PC-3 (cell line): ENCODE measurements around the gene SFRP2. TPM values are rescaled to one million over a fixed set of nuclear protein-coding genes. Genes with fewer than 3 reads are reported as not detected.

ENCODE experiments used
- ATAC-seq: fragments of 200-7000 bp; cut with Tn5 transposase; 2 replicates; pipeline ENCODE4 v1.9.1; 2020; ENCODE audit warnings: mild to moderate bottlenecking, moderate library complexity
- BruUV-seq: library from RNA; stranded (reverse); fragments of 400-500 nt; replicated peaks from 2 replicates; lab custom pipeline; 2021; lab: Mats Ljungman, UMichigan
- CTCF ChIA-PET: fragments of 300-600 bp; sonication (Branson Sonifier 250); formaldehyde crosslinking; loops from one replicate; lab custom pipeline; 2022; ENCODE audit warnings: antibody characterized with exemption; lab: Charles Lee
- POLR2A ChIA-PET: fragments of 300-600 bp; sonication (Branson Sonifier 250); formaldehyde crosslinking; loops from one replicate; lab custom pipeline; 2022; ENCODE audit warnings: antibody characterized with exemption; ENCODE audit not compliant: unreplicated experiment; lab: Charles Lee
- DNase-seq: peaks from one replicate; pipeline ENCODE4 v3.0.0-alpha.2; 2015
- H2AFZ ChIP-seq: fragments of 300-600 bp; sonication (generic); 2 replicates; pipeline ENCODE4 v1.6.0; 2016; ENCODE audit warnings: antibody characterized with exemption, low read length
- H3F3A ChIP-seq: fragments of 300-600 bp; sonication (generic); one replicate; pipeline ENCODE4 v1.6.0; 2017; ENCODE audit warnings: antibody characterized with exemption, low read length, control low read depth, mild to moderate bottlenecking; ENCODE audit not compliant: unreplicated experiment
- H3K27ac ChIP-seq: fragments of 300-600 bp; sonication (generic); 2 replicates; pipeline ENCODE4 v1.5.1; 2016; ENCODE audit warnings: mild to moderate bottlenecking, low read length
- H3K27me3 ChIP-seq: fragments of 300-600 bp; sonication (generic); 2 replicates; pipeline ENCODE4 v1.6.1; 2016; ENCODE audit warnings: low read length, mixed read lengths
- H3K36me3 ChIP-seq: fragments of 300-600 bp; sonication (generic); 2 replicates; pipeline ENCODE4 v1.6.1; 2016; ENCODE audit warnings: low read depth, mixed run types, low read length, mixed read lengths
- H3K4me1 ChIP-seq: fragments of 300-600 bp; sonication (generic); 2 replicates; pipeline ENCODE4 v1.5.1; 2016; ENCODE audit warnings: low read length; ENCODE audit not compliant: insufficient read depth
- H3K4me2 ChIP-seq: fragments of 300-600 bp; sonication (generic); 2 replicates; pipeline ENCODE4 v1.6.0; 2016; ENCODE audit warnings: low read length
- H3K4me3 ChIP-seq: fragments of 300-600 bp; sonication (generic); 2 replicates; pipeline ENCODE4 v1.5.1; 2016; ENCODE audit warnings: mild to moderate bottlenecking, low read length, mixed read lengths
- H3K79me2 ChIP-seq: fragments of 300-600 bp; sonication (generic); 2 replicates; pipeline ENCODE4 v1.6.1; 2017; ENCODE audit warnings: low read length, mixed read lengths
- H3K9ac ChIP-seq: fragments of 300-600 bp; sonication (generic); 2 replicates; pipeline ENCODE4 v1.6.0; 2016; ENCODE audit warnings: mild to moderate bottlenecking, low read length
- H3K9me2 ChIP-seq: fragments of 300-600 bp; sonication (generic); replicated peaks from 2 replicates; pipeline ENCODE4 v1.6.1; 2016; ENCODE audit warnings: mixed run types, low read length, mixed read lengths
- H3K9me3 ChIP-seq: fragments of 300-600 bp; sonication (generic); 2 replicates; pipeline ENCODE4 v1.6.1; 2016; ENCODE audit warnings: low read length, mixed read lengths
- H4K20me1 ChIP-seq: fragments of 300-600 bp; sonication (generic); 2 replicates; pipeline ENCODE4 v1.6.1; 2016; ENCODE audit warnings: low read length, mixed read lengths
- CTCF ChIP-seq: fragments of 300-600 bp; sonication (generic); conservative IDR thresholded peaks from 2 replicates; pipeline ENCODE4 v1.5.1; 2017; ENCODE audit warnings: antibody characterized with exemption, low read depth, mild to moderate bottlenecking, low read length
- EZH2 ChIP-seq: fragments of 300-600 bp; sonication (generic); IDR thresholded peaks from one replicate; pipeline ENCODE4 v1.6.1; 2017; ENCODE audit warnings: antibody characterized with exemption, mild to moderate bottlenecking, low read length; ENCODE audit not compliant: unreplicated experiment
- EZH2phosphoT487 ChIP-seq: fragments of 300-600 bp; sonication (generic); IDR thresholded peaks from 2 replicates; pipeline ENCODE4 v1.6.1; 2018; ENCODE audit warnings: mild to moderate bottlenecking, antibody characterized with exemption, low read length, borderline replicate concordance
- intact Hi-C: fragments of 100-400 bp; cut with micrococcal nuclease; formaldehyde crosslinking; loops from 2 replicates; pipeline ENCODE4 v1.9.0; 2023
- total RNA-seq: library from RNA; depleted of rRNA; stranded (reverse); fragments of >200 nt; gene quantifications from 2 replicates; pipeline ENCODE4 v1.2.3, GENCODE V29; 2014

SFRP2 gene
- total RNA-seq, 1 experiment from 2014 or later = not detected

GRCh38 chr4:153790962-153791551 is 2.2 kb upstream of the SFRP2 start:
- no peaks in the 10 kb centered on the region for H4K20me1 ChIP-seq
- POLR2A ChIA-PET = no interaction called here

GRCh38 chr4:153790500-153790865 is 1.6 kb upstream of the SFRP2 start:
- CTCF ChIA-PET = no interaction called here
- H3K9me2 ChIP-seq = no peaks in the 10 kb centered on the region
- no peaks in the 10 kb centered on the region for H3K36me3 ChIP-seq
- DNase-seq = no peak
- H3K4me2 ChIP-seq = no peak overlapping the region
- POLR2A ChIA-PET = no interaction called here
- TF ChIP-seq EZH2phosphoT487 = no peak
- TF ChIP-seq EZH2 = no peak
- no peak for TF ChIP-seq CTCF
- no TSS peak for BruUV-seq
- intact Hi-C loops = no loop called here
- no peaks in the 10 kb centered on the region for H3F3A ChIP-seq
- H3K27me3 ChIP-seq = peaks cover 56% of the 10 kb centered on the region
- H2AFZ ChIP-seq = no peak overlapping the region
- H3K9ac ChIP-seq = no peak overlapping the region
- no peaks in the 10 kb centered on the region for H3K79me2 ChIP-seq
- no peaks in the 10 kb centered on the region for H4K20me1 ChIP-seq
- no peaks in the 10 kb centered on the region for H3K9me3 ChIP-seq
- H3K27ac ChIP-seq = no peak overlapping the region
- H3K4me3 ChIP-seq = no peak overlapping the region
- H3K4me1 ChIP-seq = no peaks in the 10 kb centered on the region; the same call in 1 of the 2 replicates
- no peak for ATAC-seq

More at GRCh38 chr4:153790962-153791551, 2.2 kb upstream of the SFRP2 start:
- H3K9me2 ChIP-seq = no peaks in the 10 kb centered on the region
- H3K27ac ChIP-seq = no peak overlapping the region
- no peak overlapping the region for H3K9ac ChIP-seq
- no peak overlapping the region for H3K4me3 ChIP-seq
- H3K9me3 ChIP-seq = no peaks in the 10 kb centered on the region
- intact Hi-C loops = no loop called here
- no peak for TF ChIP-seq EZH2phosphoT487
- no peak for TF ChIP-seq EZH2
- no peak for TF ChIP-seq CTCF
- ATAC-seq = no peak
- CTCF ChIA-PET = no interaction called here
- no peak overlapping the region for H2AFZ ChIP-seq
- no peaks in the 10 kb centered on the region for H3F3A ChIP-seq
- peaks cover 62% of the 10 kb centered on the region for H3K27me3 ChIP-seq
- no peak overlapping the region for H3K4me2 ChIP-seq
- BruUV-seq = no TSS peak
- H3K79me2 ChIP-seq = no peaks in the 10 kb centered on the region
- no peaks in the 10 kb centered on the region for H3K36me3 ChIP-seq
- H3K4me1 ChIP-seq = no peaks in the 10 kb centered on the region; the same call in 1 of the 2 replicates
- DNase-seq = no peak

GRCh38 chr4:153789741-153790499 is 1.0 kb upstream of the SFRP2 start:
- DNase-seq (no peak), ATAC-seq (no peak)
- H2AFZ ChIP-seq = no peak overlapping the region
- H3K9me2 ChIP-seq = no peaks in the 10 kb centered on the region
- ChIA-PET POLR2A (no interaction called here), CTCF (no interaction called here)
- no peaks in the 10 kb centered on the region; the same call in 1 of the 2 replicates for H3K4me1 ChIP-seq
- H3K4me3 ChIP-seq = no peak overlapping the region
- peaks cover 50% of the 10 kb centered on the region for H3K27me3 ChIP-seq
- no peaks in the 10 kb centered on the region for H3K36me3 ChIP-seq
- no peak overlapping the region for H3K9ac ChIP-seq
- H3K27ac ChIP-seq = no peak overlapping the region
- BruUV-seq = no TSS peak
- H3K79me2 ChIP-seq = no peaks in the 10 kb centered on the region
- no peak for TF ChIP-seq EZH2phosphoT487
- TF ChIP-seq EZH2 = no peak
- TF ChIP-seq CTCF = no peak
- intact Hi-C loops = no loop called here
- H3K9me3 ChIP-seq = no peaks in the 10 kb centered on the region
- no peaks in the 10 kb centered on the region for H3F3A ChIP-seq
- H3K4me2 ChIP-seq = no peak overlapping the region
- no peaks in the 10 kb centered on the region for H4K20me1 ChIP-seq
